Keratinocyte (primary cell): Measurements from ENCODE around the gene ACTN4.

ENCODE experiments used
- CTCF ChIP-seq, 3 experiments: IDR thresholded peaks in 1 of 3; conservative IDR thresholded peaks in 1 of 3; optimal IDR thresholded peaks in 1 of 3; 2 replicates in 2 of 3; 3 replicates in 1 of 3; pipeline versions ENCODE3 to v1.5.1; 2011; ENCODE audit warnings: low read length in 3 of 3, mild to moderate bottlenecking in 3 of 3, moderate library complexity in 2 of 3, control low read depth in 1 of 3, inconsistent platforms in 1 of 3; ENCODE audit not compliant: insufficient read depth in 2 of 3; ENCODE audit errors: extremely low read depth in 1 of 3
- EZH2 ChIP-seq: IDR thresholded peaks from one replicate; pipeline ENCODE4 v1.6.1; 2012; ENCODE audit warnings: inconsistent platforms, mild to moderate bottlenecking, low read length, moderate library complexity

- TF ChIP-seq CTCF (optimal IDR thresholded peaks at IDR 0.05 in 1 of 3, IDR thresholded peaks at IDR 0.05 in 1 of 3, conservative IDR thresholded peaks at IDR 0.05 in 1 of 3; ENCODE audit: extremely low read depth in 1 of 3, insufficient read depth in 2 of 3, low read length in 3 of 3) = no peak
- no peak for TF ChIP-seq EZH2
Measured at GRCh38 chr19:38773469-38774177, 126.2 kb downstream of the ACTN4 start, which contains the start of gene LGALS7.
